SK-MEL-5 (cell line): ENCODE data around the gene UFSP1. TPM values are rescaled to one million over a fixed set of nuclear protein-coding genes. Genes with fewer than 3 reads are reported as not detected.
"Not testable (repeated sequence)": the region's sequence is repeated elsewhere in the genome, so short reads cannot be mapped to it uniquely, and the experiment has no call there.

Experiments used
- DNase-seq: peaks from one replicate; pipeline ENCODE4 v3.0.0-alpha.2; 2016; ENCODE audit warnings: low read depth, low spot score
- in situ Hi-C: cut with HindIII; loops from 2 replicates; pipeline ENCODE4 v1.10.0; 2016; ENCODE audit warnings: low sequenced_read_pairs, high pct_unique_total_duplicates, low pct_unique_long_range_greater_than_20kb
- polyA plus RNA-seq, 2 experiments: library from polyadenylated mRNA; depleted of rRNA; stranded (reverse); fragments of >200 nt; gene quantifications; 2 replicates each; pipeline ENCODE4 v1.2.3, GENCODE V29; 2015
- total RNA-seq: library from RNA; depleted of rRNA; stranded (reverse); fragments of >200 nt; shearing (Covaris generic); gene quantifications from 2 replicates; pipeline ENCODE4 v1.2.3, GENCODE V29; 2014; rRNA removed

UFSP1 gene
- total RNA-seq, result 14.2 and 14.5 TPM in 2 replicates
- polyA plus RNA-seq (2015; cell fraction: cytosol; rRNA removed), result 12.0 and 13.0 TPM in 2 replicates
- polyA plus RNA-seq (2015; cell fraction: nucleus; rRNA removed), result 13.5 and 24.4 TPM in 2 replicates

DNA sequence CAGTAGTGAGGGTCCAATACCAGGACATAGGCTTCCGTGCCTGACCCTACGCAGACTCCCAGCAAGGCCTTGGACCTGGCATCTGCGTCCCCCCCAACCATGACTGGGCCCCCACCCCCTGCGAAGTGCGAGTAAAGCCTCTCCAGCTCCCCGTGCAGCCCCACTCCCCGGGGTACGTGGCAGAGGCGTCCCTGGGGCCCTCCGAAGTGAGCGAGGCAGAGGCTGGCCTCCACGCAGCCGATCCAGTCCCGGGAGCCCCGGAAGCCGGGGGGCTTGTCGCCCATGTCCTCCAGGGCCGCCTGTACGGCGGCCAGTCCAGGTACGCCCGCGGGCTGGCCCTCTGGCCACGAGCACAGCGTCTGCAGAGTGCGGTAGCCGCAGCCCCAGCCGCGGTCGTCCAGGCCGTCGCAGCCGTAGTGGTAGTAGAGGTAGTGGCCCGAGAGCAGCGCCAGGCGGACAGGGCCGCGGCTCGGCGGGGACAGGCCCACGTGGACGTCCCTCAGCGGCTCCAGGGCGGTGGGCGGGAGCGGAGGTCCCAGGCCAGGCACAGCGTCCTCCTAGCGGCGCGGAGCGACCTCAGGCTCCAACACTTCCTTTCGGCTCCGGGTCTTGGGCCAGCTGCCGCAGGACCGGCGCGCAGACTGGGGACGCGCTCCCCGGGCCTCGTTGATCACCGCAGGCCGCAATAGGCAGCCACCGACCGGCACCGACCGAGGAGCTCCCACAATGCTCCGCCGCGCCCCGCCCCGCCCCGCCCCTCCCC is at the start of gene UFSP1:
Gene UFSP1 (minus strand): TSS at position 728 of the 763 bp plus-strand sequence. CDS start 444 bp downstream, at position 284.
- no peak for DNase-seq
- in situ Hi-C loops, result no loop called here

DNA sequence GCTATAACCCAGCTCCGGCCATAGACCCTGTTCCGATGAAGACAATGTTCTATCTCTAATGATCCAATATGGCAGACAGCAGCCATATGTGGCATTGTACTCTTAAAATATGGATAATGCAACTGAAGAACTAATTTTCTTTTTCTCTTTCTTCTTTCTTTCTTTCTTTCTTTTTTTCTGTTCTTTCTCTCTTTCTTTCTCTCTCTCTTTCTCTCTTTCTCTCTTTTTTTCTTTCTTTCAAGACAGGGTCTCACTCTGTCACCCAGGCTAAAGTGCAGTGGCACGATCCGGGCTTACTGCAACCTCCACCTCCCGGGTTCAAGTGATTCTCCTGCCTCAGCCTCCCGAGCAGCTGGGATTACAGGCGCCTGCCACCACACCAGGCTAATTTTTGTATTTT is 46.7 kb upstream of the UFSP1 start:
- DNase-seq, in situ Hi-C loops: not testable (repeated sequence)

DNA sequence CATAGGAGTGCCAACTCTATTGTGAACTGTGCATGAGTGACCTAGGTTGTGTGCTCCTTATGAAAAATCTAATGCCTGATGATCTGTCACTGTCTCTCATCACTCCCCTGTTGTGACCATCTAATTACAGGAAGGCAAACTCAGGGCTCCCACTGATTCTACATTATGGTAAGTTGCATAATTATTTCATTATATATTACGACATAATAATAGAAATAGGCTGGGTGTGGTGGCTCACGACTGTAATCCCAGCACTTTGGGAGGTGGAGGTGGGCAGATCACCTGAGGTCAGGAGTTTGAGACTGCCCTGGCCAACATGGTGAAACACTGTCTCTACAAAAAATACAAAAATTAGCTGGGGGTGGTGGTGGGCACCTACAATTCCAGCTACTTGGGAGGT is 45.9 kb upstream of the UFSP1 start:
- DNase-seq, in situ Hi-C loops: not testable (repeated sequence)

DNA sequence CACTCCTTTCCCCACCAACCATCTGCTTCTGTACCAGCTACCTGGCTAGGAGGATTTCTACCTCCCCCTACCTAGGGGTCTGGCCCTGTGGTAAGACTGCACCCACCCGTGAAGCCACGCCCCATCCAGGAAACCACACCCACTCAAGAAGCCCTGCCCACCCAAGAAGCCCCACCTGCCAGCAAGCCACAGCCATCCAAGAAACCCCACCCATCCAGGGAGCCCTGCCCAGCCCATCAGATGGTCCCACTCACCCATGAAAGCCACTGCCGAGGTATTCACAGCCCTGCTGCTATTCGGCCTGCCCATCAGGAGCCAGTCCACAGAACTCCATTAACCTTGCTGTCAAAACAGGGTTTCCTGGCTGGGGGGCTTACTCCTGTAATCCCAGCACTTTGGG is 44.2 kb upstream of the UFSP1 start:
- peak; percentile 28 for DNase-seq
- in situ Hi-C loops, result no loop called here

DNA sequence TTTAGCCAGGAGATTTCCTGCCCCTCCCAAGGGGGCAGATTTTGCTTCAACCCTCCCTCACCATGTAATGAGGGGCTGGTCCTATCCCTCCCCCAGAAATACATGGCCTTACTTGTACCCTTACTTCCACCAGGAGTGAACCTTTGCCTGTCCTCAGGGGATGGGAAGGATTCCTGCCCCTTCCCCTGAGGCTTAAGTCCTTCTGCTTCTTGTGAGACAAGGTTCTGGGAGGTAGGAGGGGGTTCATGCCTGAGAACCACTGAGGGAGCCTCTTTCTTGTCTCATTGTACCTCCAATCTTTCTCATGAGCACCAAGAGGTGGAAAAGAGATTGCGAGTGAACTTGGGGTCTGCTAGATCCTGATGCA is 40.3 kb upstream of the UFSP1 start:
- DNase-seq, result no peak
- in situ Hi-C loops, result no loop called here

DNA sequence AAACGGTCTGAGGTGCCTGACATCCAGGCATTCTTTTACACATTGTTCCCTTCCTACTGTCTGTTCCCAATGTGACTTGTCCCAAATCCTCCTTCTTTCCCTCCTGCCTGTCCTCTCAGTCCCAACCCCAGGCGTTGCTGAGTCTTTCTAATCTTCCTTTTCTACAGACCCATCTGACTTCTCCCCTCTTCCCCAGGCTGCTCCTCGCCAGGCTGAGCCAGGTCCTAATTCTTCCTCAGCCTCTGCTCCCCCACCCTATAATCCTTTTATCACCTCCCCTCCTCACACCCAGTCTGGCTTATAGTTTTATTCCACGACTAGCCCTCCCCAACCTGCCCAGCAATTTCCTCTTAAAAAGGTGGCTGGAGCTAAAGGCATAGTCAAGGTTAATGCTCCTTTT is 34.1 kb upstream of the UFSP1 start:
- in situ Hi-C loops, DNase-seq: not testable (repeated sequence)

DNA sequence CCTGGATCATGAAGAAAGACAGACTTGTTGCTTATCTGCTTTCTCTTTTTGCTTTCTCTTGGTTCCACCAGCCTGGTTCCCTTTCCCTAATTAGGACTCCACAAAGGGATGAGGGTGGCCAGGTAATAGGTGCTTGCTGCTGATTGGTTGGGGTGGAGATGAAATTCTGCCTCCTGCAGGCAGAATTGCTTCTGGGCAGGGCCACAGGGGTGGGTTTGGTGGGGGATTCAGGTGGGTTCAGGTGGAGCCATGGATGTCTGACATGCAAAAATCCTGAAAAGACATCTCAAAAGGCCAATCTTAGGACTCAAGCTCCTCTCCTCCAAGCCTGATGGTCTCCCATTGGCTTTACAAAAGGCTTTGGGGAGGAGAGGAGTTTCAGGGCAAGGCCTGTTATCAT is 31.5 kb upstream of the UFSP1 start:
- no peak for DNase-seq
- in situ Hi-C loops, result no loop called here

DNA sequence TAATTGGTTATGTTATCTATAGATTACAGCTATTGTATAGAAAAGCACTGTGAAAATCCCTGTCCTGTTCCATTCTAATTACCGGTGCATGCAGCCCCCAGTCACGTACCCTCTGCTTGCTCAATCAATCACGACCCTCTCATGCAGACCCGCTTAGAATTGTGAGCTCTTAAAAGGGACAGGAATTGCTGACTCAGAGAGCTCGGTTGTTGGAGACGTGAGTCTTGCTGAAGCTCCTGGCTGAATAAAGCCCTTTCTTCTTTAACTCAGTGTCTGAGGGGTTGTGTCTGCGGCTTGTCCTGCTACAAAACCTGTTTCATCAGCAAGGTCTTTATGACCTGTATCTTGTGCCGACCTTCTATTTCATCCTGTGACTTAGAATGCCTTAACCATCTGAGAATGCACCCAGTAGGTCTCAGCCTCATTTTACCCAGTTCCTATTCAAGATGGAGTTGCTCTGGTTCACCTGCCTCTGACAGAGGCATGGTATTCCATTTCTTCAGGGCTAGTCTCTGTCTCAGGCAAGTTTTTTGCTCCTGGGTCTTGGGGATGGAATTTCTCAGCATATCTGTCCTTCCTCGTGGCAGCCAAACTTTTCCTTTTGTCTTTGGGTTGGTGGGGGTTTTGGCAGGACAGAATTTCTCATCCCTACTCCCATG is 30.4 kb upstream of the UFSP1 start:
- in situ Hi-C loops, DNase-seq: not testable (repeated sequence)

DNA sequence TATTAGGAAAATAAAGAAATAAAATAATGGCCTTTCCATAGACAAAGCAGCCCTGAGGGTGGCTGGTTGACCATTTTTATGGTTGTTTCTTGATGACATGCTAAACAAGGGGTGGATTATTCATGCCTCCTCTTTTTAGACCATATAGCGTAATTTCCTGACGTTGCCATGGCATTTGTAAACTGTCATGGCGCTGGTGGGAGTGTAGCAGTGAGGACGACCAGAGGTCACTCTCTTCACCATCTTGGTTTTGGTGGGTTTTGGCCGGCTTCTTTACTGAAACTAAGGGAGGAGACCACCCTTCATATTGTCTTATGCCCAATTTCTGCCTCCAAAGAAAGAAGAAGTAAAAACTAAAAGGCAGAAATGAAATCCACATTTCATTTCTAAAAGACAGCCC is 29.8 kb upstream of the UFSP1 start:
- in situ Hi-C loops, DNase-seq: not testable (repeated sequence)

DNA sequence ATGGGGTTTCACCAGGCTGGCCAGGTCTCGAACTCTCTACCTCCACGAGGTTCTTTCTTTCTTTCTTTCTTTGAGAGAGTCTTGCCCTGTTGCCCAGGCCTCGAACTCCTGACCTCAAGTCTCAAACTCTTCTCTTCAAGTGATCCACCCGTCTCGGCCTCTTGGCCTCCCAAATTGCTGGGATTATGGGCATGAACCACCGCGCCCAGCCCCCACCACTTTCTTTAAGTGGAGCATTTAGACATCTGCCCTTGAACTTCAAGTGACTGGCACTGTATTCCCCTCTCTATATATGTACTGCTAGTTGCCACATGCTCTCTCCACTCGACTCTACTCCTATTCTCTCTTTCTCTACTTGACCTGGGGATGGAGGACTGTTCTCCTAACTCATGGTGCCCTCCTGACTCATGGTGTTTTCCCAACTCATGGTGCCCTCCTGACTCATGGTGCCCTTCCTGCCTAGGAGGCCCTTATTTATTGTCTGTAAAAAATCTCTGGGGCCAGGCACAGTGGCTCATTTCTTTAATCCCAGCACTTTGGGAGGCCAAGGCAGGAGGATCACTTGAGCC is 25.4 kb upstream of the UFSP1 start:
- no peak for DNase-seq
- in situ Hi-C loops, result no loop called here

DNA sequence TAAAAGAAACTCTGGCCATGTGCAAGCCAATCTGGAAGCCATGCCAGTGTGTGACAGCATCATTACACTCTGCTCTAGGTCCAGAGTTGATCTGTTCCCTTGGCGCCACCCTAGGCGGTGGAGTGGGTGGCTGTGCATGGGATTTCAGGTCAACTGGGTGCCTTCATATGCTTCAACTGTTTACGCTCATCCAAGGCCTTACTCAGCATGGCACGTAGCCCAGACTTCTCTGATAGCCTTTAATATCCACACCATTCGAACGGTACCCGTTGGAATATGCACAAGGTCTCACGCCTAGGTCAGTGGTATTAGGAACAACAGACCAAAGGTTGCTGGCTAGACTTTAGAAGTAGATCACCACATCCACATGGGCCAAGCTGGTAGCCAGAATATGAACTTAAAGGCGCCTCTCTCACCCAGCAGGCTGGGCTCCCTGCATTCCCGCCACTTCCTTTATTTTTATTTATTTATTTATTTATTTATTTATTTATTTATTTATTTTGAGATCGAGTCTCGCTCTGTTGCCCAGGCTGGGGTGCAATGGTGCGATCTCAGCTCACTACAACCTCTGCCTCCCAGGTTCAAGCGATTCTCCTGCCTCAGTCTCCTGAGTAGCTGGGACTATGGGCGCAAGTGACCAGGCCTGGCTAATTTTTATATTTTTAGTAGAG is 24.8 kb upstream of the UFSP1 start:
- DNase-seq, result no peak
- in situ Hi-C loops, result no loop called here

DNA sequence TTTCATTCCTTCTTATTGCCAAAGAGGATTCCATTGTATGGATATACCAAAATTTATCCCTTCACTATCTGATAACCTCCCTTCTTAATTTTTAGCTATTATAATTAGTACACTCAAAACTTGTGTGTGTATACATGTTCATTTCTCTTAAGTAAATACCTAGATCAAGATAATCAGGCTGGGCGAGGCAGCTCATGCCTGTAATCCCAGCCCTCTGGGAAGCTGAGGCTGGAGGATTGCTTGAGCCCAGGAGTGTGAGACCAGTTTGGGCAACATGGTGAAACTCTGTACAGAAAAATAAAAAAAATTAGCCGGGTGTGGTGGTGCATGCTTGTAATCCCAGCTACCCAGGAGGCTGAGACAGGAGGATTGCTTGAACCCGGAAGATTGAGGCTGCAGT is 22.0 kb upstream of the UFSP1 start:
- no peak for DNase-seq
- in situ Hi-C loops, result no loop called here

DNA sequence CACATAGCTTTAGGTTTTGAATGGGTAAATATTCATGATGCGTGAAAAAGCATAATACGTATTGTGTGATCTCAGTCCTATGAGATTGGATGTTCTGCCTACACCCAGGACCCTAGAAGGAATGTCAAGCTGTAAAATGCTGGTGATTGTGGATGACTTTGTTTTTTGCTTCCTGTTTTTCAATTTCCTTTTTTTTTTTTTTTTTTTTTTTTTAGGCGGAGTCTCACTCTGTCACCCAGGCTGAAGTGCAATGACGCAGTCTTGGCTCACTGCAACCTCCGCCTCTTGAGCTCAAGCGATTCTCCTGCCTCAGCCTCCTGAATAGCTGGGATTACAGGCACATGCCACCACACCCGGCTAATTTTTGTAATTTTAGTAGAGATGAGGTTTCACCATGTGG is 20.9 kb upstream of the UFSP1 start:
- in situ Hi-C loops, DNase-seq: not testable (repeated sequence)

DNA sequence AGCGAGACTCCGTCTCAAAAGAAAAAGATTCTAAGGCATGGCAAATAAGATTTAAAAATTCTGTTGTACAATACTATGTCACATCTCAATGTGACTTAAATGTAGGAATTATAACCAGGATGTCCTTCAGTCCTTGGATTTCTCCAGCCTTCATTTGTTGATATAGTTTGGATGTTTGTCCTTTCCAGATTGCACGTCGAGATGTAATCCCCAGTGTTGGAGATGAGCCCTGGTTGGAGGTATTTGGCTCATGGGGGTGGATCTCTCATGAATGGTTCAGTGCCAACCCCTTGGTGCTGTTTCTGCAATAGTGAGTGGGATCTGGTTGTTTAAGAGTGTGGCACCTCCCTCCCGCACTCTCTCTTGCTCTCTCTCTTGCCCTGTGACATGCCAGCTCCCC is 19.0 kb upstream of the UFSP1 start:
- DNase-seq, result no peak
- in situ Hi-C loops, result no loop called here

DNA sequence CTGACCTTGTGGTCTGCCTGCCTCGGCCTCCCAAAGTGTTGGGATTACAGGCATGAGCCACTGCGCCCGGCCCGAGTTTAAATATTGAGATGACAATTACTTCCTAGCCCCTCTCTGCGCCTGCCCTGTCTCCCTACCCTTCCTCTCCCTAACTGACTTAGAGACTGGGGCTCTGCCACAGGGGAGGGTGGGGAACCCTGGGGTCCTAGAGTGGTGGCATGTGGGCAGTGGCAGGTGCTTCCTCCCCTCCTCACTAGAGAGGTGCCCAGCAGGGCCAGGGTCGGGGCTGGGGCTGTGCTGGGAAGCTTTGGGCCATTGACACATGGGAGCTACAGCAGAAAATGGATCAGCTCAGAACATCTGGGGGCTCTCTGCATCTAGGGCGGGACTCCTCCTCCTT is 13.1 kb upstream of the UFSP1 start:
- no peak for DNase-seq
- in situ Hi-C loops, result no loop called here

DNA sequence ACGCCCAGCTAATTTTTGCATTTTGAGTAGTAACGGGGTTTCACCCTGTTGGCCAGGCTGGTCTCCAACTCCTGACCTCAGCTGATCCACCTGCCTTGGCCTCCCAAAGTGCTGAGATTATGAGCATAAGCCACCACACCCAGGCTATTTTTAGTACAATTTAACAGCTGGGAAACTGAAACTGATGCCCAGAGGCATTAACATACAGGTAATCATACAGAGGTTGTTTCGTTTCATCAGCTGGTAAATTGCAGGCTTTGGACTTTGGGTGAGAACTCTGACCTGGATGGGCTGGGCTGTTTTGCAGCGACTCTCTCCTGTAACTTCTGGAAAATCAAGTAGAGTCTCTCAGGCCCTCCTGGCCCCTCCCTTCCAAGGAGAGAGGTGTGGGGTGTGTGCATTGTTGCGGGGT is 12.4 kb upstream of the UFSP1 start:
- no peak for DNase-seq
- in situ Hi-C loops, result no loop called here

DNA sequence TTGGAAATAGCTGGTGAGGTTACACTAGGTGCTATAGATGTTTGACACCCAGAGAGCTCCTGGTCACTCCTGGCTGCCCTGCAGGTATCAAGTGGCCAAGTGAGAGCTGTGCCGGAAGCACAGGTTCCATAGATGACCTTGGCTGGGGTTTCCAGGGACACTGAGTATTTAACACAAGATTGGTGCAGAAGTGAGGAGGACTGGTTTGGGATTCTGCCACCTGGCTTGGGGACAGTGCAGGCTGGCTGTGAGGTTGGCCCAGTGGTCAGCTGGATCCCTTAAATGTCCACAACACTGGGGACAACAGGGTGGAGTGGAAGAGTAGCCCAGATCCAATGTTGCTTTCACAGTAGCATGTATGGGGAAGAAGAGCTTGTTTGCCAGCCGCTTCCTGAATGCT is 11.5 kb upstream of the UFSP1 start:
- in situ Hi-C loops, result no loop called here
- no peak for DNase-seq

DNA sequence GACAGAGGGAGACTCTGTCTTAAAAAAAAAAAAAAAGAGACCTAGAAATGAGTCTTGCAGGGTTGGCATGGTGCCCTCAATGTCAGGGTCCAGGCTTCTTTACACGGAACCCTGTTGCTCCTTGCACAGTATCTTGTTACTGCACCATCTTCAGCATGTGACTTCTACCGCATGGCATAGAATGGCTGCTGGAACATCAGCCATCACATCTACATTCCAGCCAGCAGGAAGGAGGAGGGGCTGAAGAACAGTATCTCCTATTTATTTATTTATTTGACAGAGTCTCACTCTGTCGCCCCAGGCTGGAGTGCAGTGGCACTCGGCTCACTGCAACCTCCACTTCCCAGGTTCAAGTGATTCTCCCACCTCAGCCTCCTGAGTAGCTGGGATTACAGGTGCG is 9.9 kb upstream of the UFSP1 start:
- DNase-seq, result no peak
- in situ Hi-C loops, result no loop called here
